ENCODE measurements around the gene CRYBB1. TPM values are rescaled to one million over a fixed set of nuclear protein-coding genes. Genes with fewer than 3 reads are reported as not detected.
A peak's percentile ranks its signal among the peaks of the same experiment; 100 is the strongest.

Gene CRYBB1
- total and polyA plus RNA-seq, 4 donors = 0.14 to 1.1 (median 0.45) TPM

DNA sequence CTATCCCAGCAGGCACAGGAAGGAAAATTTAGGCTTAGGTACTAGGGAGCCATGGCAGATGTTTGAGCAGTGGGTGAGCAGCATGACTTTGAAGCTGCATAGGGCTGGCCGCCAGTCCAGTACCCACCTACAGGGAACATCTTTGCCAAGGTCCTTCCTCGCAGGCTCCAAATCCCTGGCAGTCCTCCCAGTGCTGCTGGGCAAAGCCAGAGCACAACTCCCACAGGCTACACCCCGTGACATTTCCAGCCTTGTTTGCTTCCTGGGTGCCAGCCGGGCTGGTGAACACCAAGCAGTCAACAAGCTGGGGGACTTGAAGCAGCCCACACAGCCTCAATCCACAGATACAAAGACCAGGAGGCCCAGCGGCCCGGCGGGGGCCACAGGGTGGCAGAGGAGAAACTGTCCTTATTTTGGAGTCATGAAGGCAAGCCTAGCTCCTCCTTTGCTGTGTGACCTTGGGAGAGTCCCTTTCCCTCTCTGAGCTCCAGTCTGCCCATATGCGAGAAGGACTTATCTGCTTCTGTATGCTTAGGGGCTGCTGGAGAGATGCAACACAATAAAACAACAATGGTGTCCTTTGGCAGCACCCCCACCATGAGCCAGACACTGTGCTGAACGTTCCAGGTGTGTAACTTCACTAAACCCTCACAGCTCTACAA, 55.9 kb downstream of the CRYBB1 start:
- H3K36me3 ChIP-seq (ENCODE audit: control insufficient read depth in 4 of 4, insufficient read depth in 4 of 4, low read length in 4 of 4) = peaks cover 0 to 8% (median 0%) of the 10 kb centered on the region in 4 donors
- TF ChIP-seq, protein P1, sequence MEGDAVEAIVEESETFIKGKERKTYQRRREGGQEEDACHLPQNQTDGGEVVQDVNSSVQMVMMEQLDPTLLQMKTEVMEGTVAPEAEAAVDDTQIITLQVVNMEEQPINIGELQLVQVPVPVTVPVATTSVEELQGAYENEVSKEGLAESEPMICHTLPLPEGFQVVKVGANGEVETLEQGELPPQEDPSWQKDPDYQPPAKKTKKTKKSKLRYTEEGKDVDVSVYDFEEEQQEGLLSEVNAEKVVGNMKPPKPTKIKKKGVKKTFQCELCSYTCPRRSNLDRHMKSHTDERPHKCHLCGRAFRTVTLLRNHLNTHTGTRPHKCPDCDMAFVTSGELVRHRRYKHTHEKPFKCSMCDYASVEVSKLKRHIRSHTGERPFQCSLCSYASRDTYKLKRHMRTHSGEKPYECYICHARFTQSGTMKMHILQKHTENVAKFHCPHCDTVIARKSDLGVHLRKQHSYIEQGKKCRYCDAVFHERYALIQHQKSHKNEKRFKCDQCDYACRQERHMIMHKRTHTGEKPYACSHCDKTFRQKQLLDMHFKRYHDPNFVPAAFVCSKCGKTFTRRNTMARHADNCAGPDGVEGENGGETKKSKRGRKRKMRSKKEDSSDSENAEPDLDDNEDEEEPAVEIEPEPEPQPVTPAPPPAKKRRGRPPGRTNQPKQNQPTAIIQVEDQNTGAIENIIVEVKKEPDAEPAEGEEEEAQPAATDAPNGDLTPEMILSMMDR (IDR thresholded peaks at IDR 0.05; ENCODE audit: control extremely low read depth, extremely low read depth) = no peak
- no peak for DNase-seq
- no peak overlapping the region for H3K4me3 ChIP-seq
- no peak for ATAC-seq (ENCODE audit: insufficient read depth, low FRiP score)
- H3K27ac ChIP-seq (ENCODE audit: low read depth in 1 of 2, low read length in 1 of 2) = no peak overlapping the region
- peaks cover 0 to 7% (median 0%) of the 10 kb centered on the region in 5 donors for H3K4me1 ChIP-seq (ENCODE audit: control insufficient read depth in 5 of 5, insufficient read depth in 5 of 5, low read length in 5 of 5)
- H3K9ac ChIP-seq (ENCODE audit: insufficient read depth in 1 of 2, low read length in 2 of 2) = no peak overlapping the region
- H3K27me3 ChIP-seq (ENCODE audit: control insufficient read depth in 3 of 3, insufficient read depth in 3 of 3, low read length in 2 of 3) = no peaks in the 10 kb centered on the region
- H3K9me3 ChIP-seq (ENCODE audit: control insufficient read depth in 4 of 4, insufficient read depth in 3 of 4, low read length in 3 of 4) = no peaks in the 10 kb centered on the region
- WGBS, 2 donors = 79 to 84% methylated on average over 9 of the region's 9 CpGs

DNA sequence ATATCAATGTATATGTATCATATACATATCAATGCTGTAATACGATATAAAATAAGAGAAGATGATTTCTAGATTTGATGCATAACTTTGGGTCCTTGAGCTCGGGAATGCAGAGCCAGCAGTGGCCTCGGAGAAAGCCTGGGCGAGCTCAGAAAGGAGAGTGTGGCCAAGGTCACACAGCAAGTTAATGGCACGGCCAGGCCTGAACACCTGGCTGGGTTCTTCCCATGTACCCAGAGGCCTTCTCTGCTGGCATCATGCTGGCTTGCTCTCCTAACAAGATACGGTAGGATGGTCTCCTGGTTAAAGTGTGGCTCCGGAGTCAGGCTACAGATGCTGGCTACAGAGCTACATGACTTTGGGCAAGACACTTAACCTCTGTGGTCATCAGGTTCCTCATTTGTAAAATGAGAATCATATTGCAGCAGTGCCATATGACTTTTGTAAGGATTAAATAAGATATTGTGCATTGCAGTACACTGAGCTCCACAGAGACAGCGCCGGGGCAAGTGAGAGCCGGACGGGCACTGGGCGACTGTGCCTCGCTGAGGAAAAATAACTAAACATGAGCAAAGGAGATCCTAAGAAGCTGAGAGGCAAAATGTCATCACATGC, 57.8 kb downstream of the CRYBB1 start:
- peaks cover 0 to 6% (median 0%) of the 10 kb centered on the region in 4 donors for H3K36me3 ChIP-seq (ENCODE audit: control insufficient read depth in 4 of 4, insufficient read depth in 4 of 4, low read length in 4 of 4)
- no peak overlapping the region for H3K4me3 ChIP-seq
- peaks cover 0 to 9% (median 0%) of the 10 kb centered on the region in 5 donors for H3K4me1 ChIP-seq (ENCODE audit: control insufficient read depth in 5 of 5, insufficient read depth in 5 of 5, low read length in 5 of 5)
- no peaks in the 10 kb centered on the region for H3K9me3 ChIP-seq (ENCODE audit: control insufficient read depth in 4 of 4, insufficient read depth in 3 of 4, low read length in 3 of 4)
- no peak overlapping the region for H3K27ac ChIP-seq (ENCODE audit: low read depth in 1 of 2, low read length in 1 of 2)
- TF ChIP-seq, protein P1 (IDR thresholded peaks at IDR 0.05; ENCODE audit: control extremely low read depth, extremely low read depth) = no peak
- DNase-seq = no peak
- no peak overlapping the region for H3K9ac ChIP-seq (ENCODE audit: insufficient read depth in 1 of 2, low read length in 2 of 2)
- WGBS, 2 donors = 77 to 90% methylated on average over 13 of the region's 13 CpGs
- no peaks in the 10 kb centered on the region for H3K27me3 ChIP-seq (ENCODE audit: control insufficient read depth in 3 of 3, insufficient read depth in 3 of 3, low read length in 2 of 3)
- no peak for ATAC-seq (ENCODE audit: insufficient read depth, low FRiP score)

DNA sequence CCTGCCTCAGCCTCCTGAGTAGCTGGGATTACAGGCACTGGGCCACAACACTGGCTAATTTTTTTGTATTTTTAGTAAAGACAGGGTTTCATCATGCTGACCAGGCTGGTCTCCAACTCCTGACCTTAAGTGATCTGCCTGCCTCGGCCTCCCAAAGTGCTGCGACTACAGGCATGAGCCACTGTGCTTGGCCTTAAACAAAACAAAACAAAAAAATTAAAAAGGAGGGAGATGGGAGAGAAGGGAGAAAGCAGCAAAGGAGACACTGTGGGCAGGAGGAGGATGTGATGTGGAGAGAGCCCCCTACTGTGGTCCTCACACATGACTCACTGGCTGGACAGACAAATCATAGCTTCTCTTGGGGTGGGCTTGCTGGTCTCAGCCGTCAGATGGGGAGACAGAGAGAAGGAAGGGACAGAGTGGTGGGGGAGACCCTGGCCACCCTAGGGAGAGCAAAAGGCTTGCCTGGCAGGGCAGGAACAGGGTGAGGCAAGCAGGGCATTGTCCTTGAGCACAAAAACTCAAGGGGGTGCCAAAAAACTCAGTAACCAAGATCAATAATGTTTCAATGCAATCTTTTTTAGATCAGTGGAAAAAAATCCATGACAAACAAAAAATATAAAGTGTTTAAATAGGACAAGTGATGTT, 59.5 kb downstream of the CRYBB1 start:
- 83 to 93% methylated on average over 3 of the region's 3 CpGs for WGBS, 2 donors
- DNase-seq (no peak), ATAC-seq (ENCODE audit: insufficient read depth, low FRiP score) (no peak)
- TF ChIP-seq, protein P1 (IDR thresholded peaks at IDR 0.05; ENCODE audit: control extremely low read depth, extremely low read depth) = no peak
- no peaks in the 10 kb centered on the region for H3K27me3 ChIP-seq (ENCODE audit: control insufficient read depth in 3 of 3, insufficient read depth in 3 of 3, low read length in 2 of 3)
- H3K9ac ChIP-seq (ENCODE audit: insufficient read depth in 1 of 2, low read length in 2 of 2) = peak overlapping the region in 1 of 2 donors; percentile 28
- no peak overlapping the region for H3K4me3 ChIP-seq
- no peak overlapping the region for H3K27ac ChIP-seq (ENCODE audit: low read depth in 1 of 2, low read length in 1 of 2)
- no peaks in the 10 kb centered on the region for H3K36me3 ChIP-seq (ENCODE audit: control insufficient read depth in 4 of 4, insufficient read depth in 4 of 4, low read length in 4 of 4)
- peaks cover 0 to 8% (median 0%) of the 10 kb centered on the region in 5 donors for H3K4me1 ChIP-seq (ENCODE audit: control insufficient read depth in 5 of 5, insufficient read depth in 5 of 5, low read length in 5 of 5)
- no peaks in the 10 kb centered on the region for H3K9me3 ChIP-seq (ENCODE audit: control insufficient read depth in 4 of 4, insufficient read depth in 3 of 4, low read length in 3 of 4)
